ENCODE measurements around the gene CACNA1G. TPM values are rescaled to one million over a fixed set of nuclear protein-coding genes. Genes with fewer than 3 reads are reported as not detected.
A peak's percentile ranks its signal among the peaks of the same experiment; 100 is the strongest.

CACNA1G gene
- total and polyA plus RNA-seq, 3 donors from 2014 or later, result 1.3 to 1.7 (median 1.7) TPM

- WGBS, 2 donors, result 63 to 83% methylated on average over 6 of the region's 7 CpGs
- no peaks in the 10 kb centered on the region for H3K27me3 ChIP-seq
- H3K4me3 ChIP-seq, result no peak overlapping the region
- H3K27ac ChIP-seq, result no peak overlapping the region
- H3K4me1 ChIP-seq, result peaks cover 23% of the 10 kb centered on the region
- TF ChIP-seq CTCF (IDR thresholded peaks at IDR 0.05), result peak; percentile 65 to 68 (median 67)
- TF ChIP-seq POLR2A (IDR thresholded peaks at IDR 0.05), result no peak
- peak; percentile 66 for DNase-seq
- no peaks in the 10 kb centered on the region for H3K9me3 ChIP-seq
- intact Hi-C loops (cut with DNase I; ENCODE audit: low total_unique reads), result loop anchor here (10.0 kb wide), 1 partner anchor 54 kb away; no protein-coding TSS in a partner anchor
- no peaks in the 10 kb centered on the region for H3K36me3 ChIP-seq (ENCODE audit: low read depth, missing control alignments)
These were observed 70.1 kb downstream of the CACNA1G start for GRCh38 chr17:50630524-50631194.

GRCh38 chr17:50631195-50631907 lies 70.8 kb downstream of the CACNA1G start:
- intact Hi-C loops (cut with DNase I; ENCODE audit: low total_unique reads), result loop anchor here (10.0 kb wide), 1 partner anchor 53 kb away; no protein-coding TSS in a partner anchor
- WGBS, 2 donors, result 44 to 63% methylated on average over 8 to 11 of the region's 11 CpGs
- H3K4me1 ChIP-seq, result peaks cover 20% of the 10 kb centered on the region
- no peaks in the 10 kb centered on the region for H3K27me3 ChIP-seq
- no peak overlapping the region for H3K4me3 ChIP-seq
- H3K9me3 ChIP-seq, result no peaks in the 10 kb centered on the region
- no peak for TF ChIP-seq CTCF (IDR thresholded peaks at IDR 0.05)
- TF ChIP-seq POLR2A (IDR thresholded peaks at IDR 0.05), result no peak
- no peaks in the 10 kb centered on the region for H3K36me3 ChIP-seq (ENCODE audit: low read depth, missing control alignments)
- H3K27ac ChIP-seq, result no peak overlapping the region
- no peak for DNase-seq

- H3K4me1 ChIP-seq, result peaks cover 18% of the 10 kb centered on the region
- H3K4me3 ChIP-seq, result no peak overlapping the region
- H3K27me3 ChIP-seq, result no peaks in the 10 kb centered on the region
- intact Hi-C loops (cut with DNase I; ENCODE audit: low total_unique reads), result loop anchor here (10.0 kb wide), 1 partner anchor 53 kb away; no protein-coding TSS in a partner anchor
- no peaks in the 10 kb centered on the region for H3K9me3 ChIP-seq
- TF ChIP-seq CTCF (IDR thresholded peaks at IDR 0.05) (no peak), POLR2A (IDR thresholded peaks at IDR 0.05) (no peak)
- WGBS, 2 donors, result 65 to 84% methylated on average over 9 of the region's 9 CpGs
- H3K27ac ChIP-seq, result no peak overlapping the region
- H3K36me3 ChIP-seq (ENCODE audit: low read depth, missing control alignments), result no peaks in the 10 kb centered on the region
- no peak for DNase-seq
These were observed 71.5 kb downstream of the CACNA1G start for GRCh38 chr17:50631908-50632571.

GRCh38 chr17:50632637-50633036 lies 72.1 kb downstream of the CACNA1G start:
- intact Hi-C loops (cut with DNase I; ENCODE audit: low total_unique reads), result loop anchor here (10.0 kb wide), 1 partner anchor 52 kb away; no protein-coding TSS in a partner anchor
- no peak overlapping the region for H3K4me3 ChIP-seq
- WGBS, 2 donors, result 87 to 96% methylated on average over 5 of the region's 5 CpGs
- H3K36me3 ChIP-seq (ENCODE audit: low read depth, missing control alignments), result no peaks in the 10 kb centered on the region
- no peak for TF ChIP-seq CTCF (IDR thresholded peaks at IDR 0.05)
- TF ChIP-seq POLR2A (IDR thresholded peaks at IDR 0.05), result no peak
- no peak overlapping the region for H3K27ac ChIP-seq
- no peaks in the 10 kb centered on the region for H3K27me3 ChIP-seq
- peaks cover 18% of the 10 kb centered on the region for H3K4me1 ChIP-seq
- no peak for DNase-seq
- H3K9me3 ChIP-seq, result no peaks in the 10 kb centered on the region

Data from testis (tissue), 3 donors.